Measurements from ENCODE around the gene BMP10.

- TF ChIP-seq ZZZ3 (IDR thresholded peaks at IDR 0.05; ENCODE audit: control insufficient read depth, insufficient read length, low read depth), result no peak
- no peak for TF ChIP-seq ATF2 (IDR thresholded peaks at IDR 0.05; ENCODE audit: low read length)
- TF ChIP-seq REST (IDR thresholded peaks at IDR 0.05; ENCODE audit: low read depth, low read length), result no peak
- no peak for TF ChIP-seq YY1 (IDR thresholded peaks at IDR 0.05; ENCODE audit: low read depth, low read length)
- TF ChIP-seq EZH2 (IDR thresholded peaks at IDR 0.05; ENCODE audit: borderline replicate concordance, control insufficient read depth, low read depth, low read length), result no peak
- TF ChIP-seq CTCF (IDR thresholded peaks at IDR 0.05 in 2 of 3, conservative IDR thresholded peaks at IDR 0.05 in 1 of 3; ENCODE audit: control insufficient read depth in 2 of 3, extremely low read depth in 1 of 3, insufficient read depth in 1 of 3, low read depth in 3 of 3, low read length in 3 of 3), result no peak
- no peak for TF ChIP-seq RFX5 (IDR thresholded peaks at IDR 0.05; ENCODE audit: low read depth, low read length)
- TF ChIP-seq POLR2A (IDR thresholded peaks at IDR 0.05; ENCODE audit: low read depth, low read length), result no peak
- no peak for TF ChIP-seq ELK1 (IDR thresholded peaks at IDR 0.05; ENCODE audit: low read depth, low read length)
- no peak for TF ChIP-seq CUX1 (IDR thresholded peaks at IDR 0.05; ENCODE audit: insufficient replicate concordance, low read depth, low read length)
- no peak for TF ChIP-seq ZSCAN29 (IDR thresholded peaks at IDR 0.05)
- TF ChIP-seq HCFC1 (IDR thresholded peaks at IDR 0.05; ENCODE audit: low read length), result no peak
These were observed 40.5 kb upstream of the BMP10 start for GRCh38 chr2:68911709-68912108.

Measured in GM12878 (cell line).